PC-9 (cell line): ENCODE data around the gene DNAJC17. TPM values are rescaled to one million over a fixed set of nuclear protein-coding genes. Genes with fewer than 3 reads are reported as not detected.

Experiments used
- BruUV-seq: library from RNA; stranded (reverse); fragments of 400-500 nt; replicated peaks from 2 replicates; lab custom pipeline; 2021; lab: Mats Ljungman, UMichigan
- CTCF ChIA-PET: fragments of 300-600 bp; sonication (Branson Sonifier 250); formaldehyde crosslinking; loops from one replicate; lab custom pipeline; 2022; ENCODE audit warnings: antibody characterized with exemption; lab: Charles Lee
- POLR2A ChIA-PET: fragments of 300-600 bp; sonication (Branson Sonifier 250); formaldehyde crosslinking; loops from one replicate; lab custom pipeline; 2022; ENCODE audit warnings: antibody characterized with exemption; ENCODE audit not compliant: unreplicated experiment; lab: Charles Lee
- DNase-seq, 2 experiments: peaks; one replicate each; pipeline versions ENCODE4 v3.0.0 to v3.0.0-alpha.2; 2015 to 2022; ENCODE audit warnings: mixed read lengths in 1 of 2
- H2AFZ ChIP-seq: fragments of 200-600 bp; sonication (generic); 2 replicates; pipeline ENCODE4 v1.8.1; 2017; ENCODE audit warnings: antibody characterized with exemption
- H3F3A ChIP-seq: fragments of 200-600 bp; sonication (generic); 2 replicates; pipeline ENCODE4 v1.8.1; 2017; ENCODE audit warnings: antibody characterized with exemption, mild to moderate bottlenecking, low read depth; ENCODE audit not compliant: insufficient read depth
- H3K27ac ChIP-seq: fragments of 200-600 bp; sonication (generic); 2 replicates; pipeline ENCODE4 v1.6.1; 2016; ENCODE audit warnings: mixed run types
- H3K27me3 ChIP-seq: fragments of 200-600 bp; sonication (generic); 2 replicates; pipeline ENCODE4 v1.6.1; 2016; ENCODE audit warnings: low read depth, mixed run types; ENCODE audit not compliant: insufficient read depth
- H3K36me3 ChIP-seq: fragments of 200-600 bp; sonication (generic); 2 replicates; pipeline ENCODE4 v1.6.1; 2016; ENCODE audit warnings: low read depth, mixed run types
- H3K4me1 ChIP-seq: fragments of 200-600 bp; sonication (generic); replicated peaks from 2 replicates; pipeline ENCODE4 v1.6.1; 2016; ENCODE audit warnings: mixed run types; ENCODE audit not compliant: insufficient read depth
- H3K4me2 ChIP-seq: fragments of 200-600 bp; sonication (generic); 2 replicates; pipeline ENCODE4 v1.6.1; 2017; ENCODE audit warnings: mixed run types
- H3K4me3 ChIP-seq: fragments of 200-600 bp; sonication (generic); 2 replicates; pipeline ENCODE4 v1.6.1; 2016; ENCODE audit warnings: mixed run types
- H3K79me2 ChIP-seq: fragments of 200-600 bp; sonication (generic); 2 replicates; pipeline ENCODE4 v1.6.1; 2017; ENCODE audit warnings: low read depth, mixed run types
- H3K9me2 ChIP-seq: fragments of 200-600 bp; sonication (generic); 2 replicates; pipeline ENCODE4 v1.8.1; 2017; ENCODE audit warnings: mild to moderate bottlenecking; ENCODE audit not compliant: insufficient read depth
- H3K9me3 ChIP-seq: fragments of 200-600 bp; sonication (generic); 2 replicates; pipeline ENCODE4 v1.8.1; 2016; ENCODE audit warnings: low read depth; ENCODE audit not compliant: insufficient read depth
- H4K20me1 ChIP-seq: fragments of 200-600 bp; sonication (generic); 2 replicates; pipeline ENCODE4 v1.8.1; 2017; ENCODE audit not compliant: insufficient read depth
- EZH2 ChIP-seq: fragments of 200-600 bp; sonication (generic); IDR thresholded peaks from 2 replicates; pipeline ENCODE4 v1.8.0; 2017; ENCODE audit warnings: antibody characterized with exemption, low read depth
- intact Hi-C: fragments of 100-400 bp; cut with micrococcal nuclease; formaldehyde crosslinking; loops from one replicate; pipeline ENCODE4 v1.10.0; 2022; ENCODE audit not compliant: unreplicated experiment
- total RNA-seq: library from RNA; stranded (reverse); gene quantifications from 2 replicates; pipeline ENCODE4 v1.2.3, GENCODE V29; 2021
- TF ChIP-seq, protein P1 (sequence below): fragments of 200-600 bp; sonication (generic); conservative IDR thresholded peaks from 2 replicates; pipeline ENCODE4 v1.6.1; 2017; ENCODE audit warnings: mixed run types, antibody characterized with exemption, mild to moderate bottlenecking, moderate library complexity

The DNAJC17 gene
- total RNA-seq, 1 experiment from 2014 or later, result 27.4 TPM

GRCh38 chr15:40852529-40852928 lies 45.3 kb upstream of the DNAJC17 start:
- no peak for DNase-seq
- POLR2A ChIA-PET, result no interaction called here
- Histone ChIP-seq H3K27ac (no peak overlapping the region), H3K27me3 (no peaks in the 10 kb centered on the region), H2AFZ (no peak overlapping the region), H3K79me2 (peaks cover 43% of the 10 kb centered on the region), H3K4me3 (no peak overlapping the region), H3K9me2 (no peaks in the 10 kb centered on the region), H3K9me3 (no peaks in the 10 kb centered on the region), H3F3A (peaks cover 18% of the 10 kb centered on the region), H3K4me2 (no peak overlapping the region), H3K4me1 (peaks cover 26% of the 10 kb centered on the region), H4K20me1 (0 out of 2 replicates have a peak, but pooled peaks cover 5% of the 10 kb centered on the region), H3K36me3 (0 out of 2 replicates have a peak, but pooled peaks cover 4% of the 10 kb centered on the region)
- CTCF ChIA-PET, result interaction anchor here (0.7 kb wide), 1 partner anchor 22 kb away, joined by 6 read pairs; no protein-coding TSS in a partner anchor
- no TSS peak for BruUV-seq
- no peak for TF ChIP-seq EZH2
- TF ChIP-seq, protein P1, sequence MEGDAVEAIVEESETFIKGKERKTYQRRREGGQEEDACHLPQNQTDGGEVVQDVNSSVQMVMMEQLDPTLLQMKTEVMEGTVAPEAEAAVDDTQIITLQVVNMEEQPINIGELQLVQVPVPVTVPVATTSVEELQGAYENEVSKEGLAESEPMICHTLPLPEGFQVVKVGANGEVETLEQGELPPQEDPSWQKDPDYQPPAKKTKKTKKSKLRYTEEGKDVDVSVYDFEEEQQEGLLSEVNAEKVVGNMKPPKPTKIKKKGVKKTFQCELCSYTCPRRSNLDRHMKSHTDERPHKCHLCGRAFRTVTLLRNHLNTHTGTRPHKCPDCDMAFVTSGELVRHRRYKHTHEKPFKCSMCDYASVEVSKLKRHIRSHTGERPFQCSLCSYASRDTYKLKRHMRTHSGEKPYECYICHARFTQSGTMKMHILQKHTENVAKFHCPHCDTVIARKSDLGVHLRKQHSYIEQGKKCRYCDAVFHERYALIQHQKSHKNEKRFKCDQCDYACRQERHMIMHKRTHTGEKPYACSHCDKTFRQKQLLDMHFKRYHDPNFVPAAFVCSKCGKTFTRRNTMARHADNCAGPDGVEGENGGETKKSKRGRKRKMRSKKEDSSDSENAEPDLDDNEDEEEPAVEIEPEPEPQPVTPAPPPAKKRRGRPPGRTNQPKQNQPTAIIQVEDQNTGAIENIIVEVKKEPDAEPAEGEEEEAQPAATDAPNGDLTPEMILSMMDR, result no peak
- intact Hi-C loops, result no loop called here

GRCh38 chr15:40850576-40851112 lies 43.4 kb upstream of the DNAJC17 start:
- intact Hi-C loops, result no loop called here
- H3F3A ChIP-seq, result peaks cover 18% of the 10 kb centered on the region
- no peak for TF ChIP-seq EZH2
- TF ChIP-seq, protein P1, result no peak
- 0 out of 2 replicates have a peak, but pooled peaks cover 5% of the 10 kb centered on the region for H4K20me1 ChIP-seq
- no peaks in the 10 kb centered on the region for H3K9me3 ChIP-seq
- no peak overlapping the region for H3K4me3 ChIP-seq
- ChIA-PET CTCF (no interaction called here), POLR2A (no interaction called here)
- no peak overlapping the region for H3K4me2 ChIP-seq
- no peaks in the 10 kb centered on the region for H3K9me2 ChIP-seq
- H2AFZ ChIP-seq, result no peak overlapping the region
- peaks cover 60% of the 10 kb centered on the region for H3K79me2 ChIP-seq
- H3K27me3 ChIP-seq, result no peaks in the 10 kb centered on the region
- no peak for DNase-seq
- no TSS peak for BruUV-seq
- peaks cover 26% of the 10 kb centered on the region for H3K4me1 ChIP-seq
- no peak overlapping the region for H3K27ac ChIP-seq
- H3K36me3 ChIP-seq, result 0 out of 2 replicates have a peak, but pooled peaks cover 4% of the 10 kb centered on the region

DNA sequence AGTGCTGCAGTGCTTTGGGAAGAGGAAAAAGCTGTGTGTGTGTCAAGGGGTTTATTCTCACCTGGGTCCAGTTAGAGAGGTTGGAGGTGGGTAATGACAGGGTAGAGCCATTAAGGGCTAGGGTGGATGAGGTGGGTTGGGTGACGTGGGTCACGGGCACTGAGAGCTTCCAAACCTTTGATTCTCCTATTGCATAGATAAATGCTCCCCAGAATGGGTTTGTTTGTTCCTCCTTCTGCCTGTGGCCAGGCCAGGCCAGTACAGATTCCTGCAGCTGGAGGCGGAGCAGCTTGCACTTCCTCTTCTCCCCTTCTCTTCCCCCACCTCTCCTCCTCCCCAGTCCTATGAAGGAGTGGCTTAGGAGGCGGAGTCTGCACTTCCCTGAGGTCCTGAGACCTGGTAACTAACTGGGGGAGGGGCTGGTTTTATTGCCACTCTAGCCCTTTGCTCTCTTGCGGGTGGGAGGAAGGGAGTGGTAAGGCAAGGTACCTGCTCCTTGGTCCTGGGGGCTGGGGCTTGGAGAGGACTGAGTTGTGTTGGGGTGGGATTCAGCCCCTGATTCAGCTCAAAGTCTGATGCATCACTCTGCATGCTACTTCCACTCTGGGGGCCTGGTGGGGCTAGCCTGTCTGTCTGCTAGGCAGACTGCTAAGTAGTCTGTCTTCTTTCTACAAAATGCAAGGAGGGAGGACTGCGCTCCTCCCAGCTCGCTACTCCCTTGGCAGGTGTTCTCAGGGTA lies 40.1 kb upstream of the DNAJC17 start:
- no peaks in the 10 kb centered on the region for H3K9me2 ChIP-seq
- peak overlapping the region; percentile 100 for H3K4me2 ChIP-seq
- intact Hi-C loops, result loop anchor here (1.0 kb wide), 1 partner anchor 10 kb away; no protein-coding TSS in a partner anchor
- ChIA-PET POLR2A (interaction anchor here (0.6 to 0.7 kb wide), 2 partner anchors 8 to 11 kb away, joined by 4 to 8 read pairs; no protein-coding TSS in a partner anchor), CTCF (interaction anchor here (0.5 to 1.7 kb wide), 5 partner anchors 10 to 1744 kb away, joined by 3 to 7 read pairs (median 4); no protein-coding TSS in a partner anchor)
- H3K4me3 ChIP-seq, result peak overlapping the region; percentile 71; the same call in 1 of the 2 replicates
- no TSS peak for BruUV-seq
- peaks cover 23% of the 10 kb centered on the region for H3F3A ChIP-seq
- no peaks in the 10 kb centered on the region for H3K36me3 ChIP-seq
- peaks cover 83% of the 10 kb centered on the region for H3K79me2 ChIP-seq
- H3K27ac ChIP-seq, result peak overlapping the region; percentile 93
- no peak overlapping the region for H2AFZ ChIP-seq
- no peaks in the 10 kb centered on the region for H3K27me3 ChIP-seq
- TF ChIP-seq, protein P1, result no peak
- TF ChIP-seq EZH2, result no peak
- peaks cover 31% of the 10 kb centered on the region for H3K4me1 ChIP-seq
- no peaks in the 10 kb centered on the region for H3K9me3 ChIP-seq
- DNase-seq, result peak; percentile 72 to 77
- 0 out of 2 replicates have a peak, but pooled peaks cover 5% of the 10 kb centered on the region for H4K20me1 ChIP-seq
